ENCODE results near the gene TMPRSS4. TPM values are rescaled to one million over a fixed set of nuclear protein-coding genes. Genes with fewer than 3 reads are reported as not detected.

The TMPRSS4 gene
- total RNA-seq, 1 donor from 2014 or later, result 16.8 TPM

- Histone ChIP-seq H3K4me3 (ENCODE audit: low read depth, low read length) (no peak overlapping the region), H3K36me3 (ENCODE audit: control insufficient read depth, insufficient read depth, low read length) (no peaks in the 10 kb centered on the region), H3K27me3 (ENCODE audit: control insufficient read depth, insufficient read depth, low read length) (no peaks in the 10 kb centered on the region)
- TF ChIP-seq CTCF (IDR thresholded peaks at IDR 0.05; ENCODE audit: insufficient read depth, low read length, poor library complexity, severe bottlenecking), result no peak
- DNase-seq (ENCODE audit: low read depth), result peak; percentile 5
Measured at GRCh38 chr11:118106789-118107335, 30.0 kb downstream of the TMPRSS4 start.

GRCh38 chr11:118108513-118108912 lies 31.6 kb downstream of the TMPRSS4 start:
- Histone ChIP-seq H3K4me3 (ENCODE audit: low read depth, low read length) (no peak overlapping the region), H3K27me3 (ENCODE audit: control insufficient read depth, insufficient read depth, low read length) (no peaks in the 10 kb centered on the region), H3K36me3 (ENCODE audit: control insufficient read depth, insufficient read depth, low read length) (no peaks in the 10 kb centered on the region)
- TF ChIP-seq CTCF (IDR thresholded peaks at IDR 0.05; ENCODE audit: insufficient read depth, low read length, poor library complexity, severe bottlenecking), result no peak
- DNase-seq (ENCODE audit: low read depth), result no peak

GRCh38 chr11:118109231-118109630 lies 32.4 kb downstream of the TMPRSS4 start:
- no peak for TF ChIP-seq CTCF (IDR thresholded peaks at IDR 0.05; ENCODE audit: insufficient read depth, low read length, poor library complexity, severe bottlenecking)
- Histone ChIP-seq H3K4me3 (ENCODE audit: low read depth, low read length) (no peak overlapping the region), H3K27me3 (ENCODE audit: control insufficient read depth, insufficient read depth, low read length) (no peaks in the 10 kb centered on the region), H3K36me3 (ENCODE audit: control insufficient read depth, insufficient read depth, low read length) (no peaks in the 10 kb centered on the region)
- no peak for DNase-seq (ENCODE audit: low read depth)

- no peak for DNase-seq (ENCODE audit: low read depth)
- no peak for TF ChIP-seq CTCF (IDR thresholded peaks at IDR 0.05; ENCODE audit: insufficient read depth, low read length, poor library complexity, severe bottlenecking)
- H3K27me3 ChIP-seq (ENCODE audit: control insufficient read depth, insufficient read depth, low read length), result no peaks in the 10 kb centered on the region
- no peaks in the 10 kb centered on the region for H3K36me3 ChIP-seq (ENCODE audit: control insufficient read depth, insufficient read depth, low read length)
- no peak overlapping the region for H3K4me3 ChIP-seq (ENCODE audit: low read depth, low read length)
Measured at GRCh38 chr11:118111019-118111743, 34.3 kb downstream of the TMPRSS4 start.

- Histone ChIP-seq H3K4me3 (ENCODE audit: low read depth, low read length) (no peak overlapping the region), H3K36me3 (ENCODE audit: control insufficient read depth, insufficient read depth, low read length) (no peaks in the 10 kb centered on the region)
- TF ChIP-seq CTCF (IDR thresholded peaks at IDR 0.05; ENCODE audit: insufficient read depth, low read length, poor library complexity, severe bottlenecking), result no peak
Measured at GRCh38 chr11:118111744-118112035, 34.8 kb downstream of the TMPRSS4 start.

More at GRCh38 chr11:118111744-118112035, 34.8 kb downstream of the TMPRSS4 start:
- no peak for DNase-seq (ENCODE audit: low read depth)
- H3K27me3 ChIP-seq (ENCODE audit: control insufficient read depth, insufficient read depth, low read length), result no peaks in the 10 kb centered on the region
